Fibroblast of villous mesenchyme (primary cell): ENCODE measurements around the gene SPO11. TPM values are rescaled to one million over a fixed set of nuclear protein-coding genes. Genes with fewer than 3 reads are reported as not detected.

Source experiments
- DNase-seq: peaks from one replicate; pipeline ENCODE4 v3.0.0-alpha.2; 2010; ENCODE audit warnings: low read depth
- H3K4me3 ChIP-seq: 2 replicates; pipeline ENCODE4 v1.5.1; 2011; ENCODE audit warnings: low read depth, mild to moderate bottlenecking, low read length
- total RNA-seq: library from RNA; depleted of rRNA; stranded (reverse); fragments of >200 nt; gene quantifications from 2 replicates; pipeline ENCODE4 v1.2.3, GENCODE V29; 2012
- TF ChIP-seq, protein P1 (sequence below): IDR thresholded peaks from 2 replicates; pipeline ENCODE4 v1.5.1; 2012; ENCODE audit warnings: low read depth, mild to moderate bottlenecking, low read length; ENCODE audit not compliant: insufficient read depth

SPO11 gene
- total RNA-seq, 1 donor = not detected

DNA sequence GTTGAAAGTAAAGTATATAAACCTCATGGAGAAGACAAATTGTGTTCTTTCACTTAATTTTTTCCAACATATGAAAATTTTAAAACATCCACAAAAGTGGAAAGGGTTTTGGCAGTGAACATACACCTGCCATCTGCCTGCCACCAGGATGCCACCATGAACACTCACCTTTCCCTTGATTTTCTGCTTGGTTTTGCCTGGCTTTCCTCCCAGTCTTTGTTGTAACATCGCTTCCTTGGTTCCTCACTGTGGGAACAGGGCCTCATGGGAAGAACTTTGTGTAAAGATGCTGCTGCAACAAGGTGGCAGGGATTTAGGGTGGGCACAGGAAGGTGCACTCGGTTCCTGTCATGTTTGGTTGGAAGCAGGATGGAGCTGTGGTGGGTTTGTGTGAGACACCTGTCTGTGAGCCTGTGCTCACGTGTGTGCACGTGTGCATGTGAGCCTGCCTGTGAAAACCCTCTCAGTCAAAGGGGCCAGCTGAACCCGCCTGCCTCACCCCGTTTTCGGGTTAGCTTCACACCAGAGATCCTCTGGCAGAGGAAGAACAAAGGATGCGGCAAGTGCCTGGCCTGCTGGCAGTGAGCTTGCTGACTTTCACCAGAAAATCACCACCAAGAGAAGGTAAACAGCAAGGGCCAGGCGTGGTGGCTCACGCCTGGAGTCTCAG, 50.6 kb downstream of the SPO11 start:
- no peak for DNase-seq
- H3K4me3 ChIP-seq = no peak overlapping the region
- TF ChIP-seq, protein P1, sequence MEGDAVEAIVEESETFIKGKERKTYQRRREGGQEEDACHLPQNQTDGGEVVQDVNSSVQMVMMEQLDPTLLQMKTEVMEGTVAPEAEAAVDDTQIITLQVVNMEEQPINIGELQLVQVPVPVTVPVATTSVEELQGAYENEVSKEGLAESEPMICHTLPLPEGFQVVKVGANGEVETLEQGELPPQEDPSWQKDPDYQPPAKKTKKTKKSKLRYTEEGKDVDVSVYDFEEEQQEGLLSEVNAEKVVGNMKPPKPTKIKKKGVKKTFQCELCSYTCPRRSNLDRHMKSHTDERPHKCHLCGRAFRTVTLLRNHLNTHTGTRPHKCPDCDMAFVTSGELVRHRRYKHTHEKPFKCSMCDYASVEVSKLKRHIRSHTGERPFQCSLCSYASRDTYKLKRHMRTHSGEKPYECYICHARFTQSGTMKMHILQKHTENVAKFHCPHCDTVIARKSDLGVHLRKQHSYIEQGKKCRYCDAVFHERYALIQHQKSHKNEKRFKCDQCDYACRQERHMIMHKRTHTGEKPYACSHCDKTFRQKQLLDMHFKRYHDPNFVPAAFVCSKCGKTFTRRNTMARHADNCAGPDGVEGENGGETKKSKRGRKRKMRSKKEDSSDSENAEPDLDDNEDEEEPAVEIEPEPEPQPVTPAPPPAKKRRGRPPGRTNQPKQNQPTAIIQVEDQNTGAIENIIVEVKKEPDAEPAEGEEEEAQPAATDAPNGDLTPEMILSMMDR = no peak

DNA sequence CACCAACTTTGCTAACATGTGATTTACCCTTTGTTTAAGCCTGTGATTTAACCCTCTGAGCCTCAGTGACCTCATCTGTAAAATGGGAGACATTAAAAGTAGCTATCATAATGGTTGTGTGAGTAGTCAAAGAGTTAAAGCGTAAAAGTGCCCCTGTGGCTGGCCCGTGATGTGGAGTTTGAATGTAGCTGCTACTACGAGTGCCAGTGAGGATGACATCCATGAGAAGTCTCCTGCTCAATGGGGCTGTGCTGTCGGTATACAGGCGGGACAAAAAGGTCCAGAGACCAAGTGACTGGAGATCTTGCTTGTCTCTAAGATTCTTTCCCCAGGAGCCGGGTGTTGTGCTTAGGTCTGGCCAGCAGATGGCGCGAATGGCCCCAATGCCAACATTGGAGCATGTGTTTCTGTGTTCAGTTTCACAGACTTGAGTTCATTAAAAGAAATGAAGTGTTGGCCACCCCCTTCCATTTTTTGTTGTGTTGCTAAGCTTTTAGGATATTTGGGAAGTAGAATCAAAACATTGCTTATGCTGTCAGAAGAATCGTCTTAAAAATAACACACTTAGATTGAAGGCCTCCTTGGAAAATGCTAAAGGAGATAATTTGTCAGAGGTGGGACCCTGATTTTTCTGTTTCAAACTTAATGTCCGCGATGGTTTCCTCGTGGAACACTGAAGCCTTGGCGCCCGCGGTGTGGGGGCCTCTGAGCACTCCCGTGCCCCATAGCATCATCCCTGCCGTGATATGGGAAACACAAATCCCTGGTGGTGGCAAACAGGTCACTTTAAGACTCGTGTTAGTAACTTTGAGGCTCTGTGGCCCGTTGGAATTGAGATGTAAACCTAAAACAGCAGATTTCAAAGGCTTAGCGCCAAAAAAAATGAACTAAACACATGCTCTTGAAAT, 52.2 kb downstream of the SPO11 start:
- no peak overlapping the region for H3K4me3 ChIP-seq
- peak; percentile 75 for DNase-seq
- TF ChIP-seq, protein P1 = peak; percentile 94

DNA sequence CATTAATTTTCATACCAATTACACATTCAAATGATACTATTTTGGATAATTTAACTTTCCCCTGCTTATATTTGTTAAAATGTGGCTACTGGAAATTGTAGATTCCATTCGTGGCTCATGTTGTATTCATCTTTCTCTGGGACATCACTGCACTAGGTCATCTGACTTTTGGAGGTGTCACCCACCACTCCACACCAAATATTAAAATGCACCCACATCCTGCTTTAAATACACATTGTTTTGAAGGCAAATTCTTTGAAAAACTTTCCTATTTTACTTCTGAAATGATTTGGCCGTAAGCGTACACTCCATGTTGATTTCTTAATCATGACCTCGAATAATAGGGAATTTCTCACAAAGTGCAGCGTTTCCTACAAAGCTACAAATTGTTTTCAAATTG, 52.9 kb downstream of the SPO11 start:
- TF ChIP-seq, protein P1 = no peak
- DNase-seq = no peak
- H3K4me3 ChIP-seq = no peak overlapping the region

DNA sequence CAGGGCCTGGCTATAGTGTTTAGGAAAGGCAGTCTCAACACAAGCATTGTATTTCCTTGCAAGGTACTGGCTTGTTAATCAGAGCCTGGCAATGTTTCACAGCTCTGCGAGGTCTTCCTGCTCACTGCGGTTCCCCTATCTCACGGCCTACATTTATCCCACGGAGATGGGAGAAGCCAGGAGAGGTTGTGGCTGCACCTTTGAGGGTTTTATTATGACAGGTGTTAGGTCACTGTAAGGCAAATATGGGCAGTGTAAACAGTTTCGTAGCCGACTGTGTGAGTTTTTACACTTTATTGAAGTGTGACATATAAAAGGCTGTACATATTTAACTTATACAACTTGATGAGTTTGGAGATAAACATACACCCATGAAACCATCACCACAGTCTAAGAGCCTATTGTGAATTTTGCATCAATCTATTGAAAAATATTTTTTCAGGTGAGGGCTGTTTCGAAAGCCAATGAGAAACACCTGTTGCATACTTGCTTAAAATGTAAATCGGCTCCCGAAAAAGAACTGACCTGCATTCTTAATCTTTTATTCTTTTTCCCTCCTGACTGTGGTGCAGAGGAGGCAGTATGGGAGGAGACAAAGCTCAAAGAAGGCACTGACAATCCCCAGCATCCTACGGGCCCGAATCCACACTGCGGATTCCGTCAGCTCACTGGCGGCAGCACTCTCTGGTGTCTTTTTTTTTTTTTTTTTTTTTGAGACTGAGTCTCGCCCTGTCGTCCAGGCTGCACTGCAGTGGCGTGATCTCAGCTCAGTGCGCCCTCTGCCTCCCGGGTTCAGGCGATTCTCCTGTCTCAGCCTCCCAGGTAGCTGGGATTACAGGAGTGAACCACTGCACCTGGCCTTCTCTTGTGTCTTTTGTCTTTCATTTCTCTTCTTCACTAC, 54.1 kb downstream of the SPO11 start:
- no peak overlapping the region for H3K4me3 ChIP-seq
- no peak for DNase-seq
- TF ChIP-seq, protein P1 = no peak

GRCh38 chr20:57384486-57384885, 54.9 kb downstream of the SPO11 start:
- DNase-seq = no peak
- H3K4me3 ChIP-seq = no peak overlapping the region
- TF ChIP-seq, protein P1 = no peak

DNA sequence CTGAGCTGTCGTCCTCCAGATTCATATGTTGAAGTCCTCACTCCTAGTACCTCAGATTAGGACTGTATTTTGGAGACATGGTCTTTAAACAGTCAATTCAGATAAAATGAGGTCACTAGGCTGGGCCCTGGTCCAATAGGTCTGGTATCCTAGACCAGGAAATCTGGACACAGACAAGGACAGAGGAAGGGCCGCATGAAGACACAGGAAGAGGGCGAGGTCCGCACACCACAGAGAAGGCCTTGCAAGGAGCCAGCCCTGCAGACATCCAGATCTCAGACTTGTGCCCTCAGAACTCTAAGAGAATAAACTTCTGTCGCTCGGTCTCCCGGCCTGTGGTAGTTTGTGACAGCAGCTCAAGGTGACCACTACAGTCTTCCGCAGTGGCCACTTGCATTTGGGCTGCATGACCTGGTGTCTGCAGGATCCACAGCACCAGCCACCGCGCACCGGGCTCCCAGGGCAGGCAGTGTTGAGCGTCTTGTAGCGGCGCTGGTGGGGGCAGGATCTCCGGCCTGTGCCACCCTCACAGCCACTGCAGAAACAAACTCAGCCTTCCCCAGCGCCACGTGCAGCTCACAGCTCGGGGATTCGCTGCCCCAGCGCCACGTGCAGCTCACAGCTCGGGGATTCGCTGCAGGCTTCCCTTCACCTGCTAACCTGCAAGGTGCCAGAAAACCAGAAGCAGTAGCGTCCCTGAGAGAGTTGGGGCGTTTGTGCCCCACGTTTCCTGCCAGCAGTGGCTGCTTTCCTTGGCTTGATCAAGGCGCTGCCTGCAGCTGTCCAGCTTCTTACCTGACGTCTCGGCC, 55.6 kb downstream of the SPO11 start:
- H3K4me3 ChIP-seq = no peak overlapping the region
- DNase-seq = no peak
- TF ChIP-seq, protein P1 = no peak
